NCI-H748 (cell line): ENCODE data around the gene G2E3.
A peak's percentile ranks its signal among the peaks of the same experiment; 100 is the strongest.

Source experiments
- DNase-seq: peaks from one replicate; lab custom pipeline; 2025; ENCODE audit not compliant: unreplicated experiment; lab: John Stamatoyannopoulos, UW

Gene G2E3

GRCh38 chr14:30648471-30648870 is 89.5 kb downstream of the G2E3 start:
- DNase-seq, result no peak

GRCh38 chr14:30651937-30652336 is 93.0 kb downstream of the G2E3 start:
- DNase-seq, result no peak

GRCh38 chr14:30655124-30655523 is 96.2 kb downstream of the G2E3 start:
- no peak for DNase-seq

- no peak for DNase-seq
Measured at GRCh38 chr14:30655658-30656057, 96.7 kb downstream of the G2E3 start.

GRCh38 chr14:30656190-30656632 is 97.3 kb downstream of the G2E3 start:
- DNase-seq, result peak; percentile 38

GRCh38 chr14:30657050-30657449 is 98.1 kb downstream of the G2E3 start:
- DNase-seq, result no peak

- DNase-seq, result peak; percentile 27
Measured at GRCh38 chr14:30657606-30658163, 98.7 kb downstream of the G2E3 start.

GRCh38 chr14:30658645-30659044 is 99.7 kb downstream of the G2E3 start:
- DNase-seq, result no peak

GRCh38 chr14:30669594-30669993 is 110.6 kb downstream of the G2E3 start:
- no peak for DNase-seq
